GM19372 (cell line): ENCODE data around the gene MRPL22.
A peak's percentile ranks its signal among the peaks of the same experiment; 100 is the strongest.
"Not testable (repeated sequence)": the region's sequence is repeated elsewhere in the genome, so short reads cannot be mapped to it uniquely, and the experiment has no call there.

Experiments
- ATAC-seq: cut with Tn5 transposase; IDR thresholded peaks from one replicate; pipeline ENCODE4 v1.9.1; 2021; ENCODE audit warnings: mild to moderate bottlenecking, low read depth, moderate library complexity; ENCODE audit not compliant: unreplicated experiment

MRPL22 gene

GRCh38 chr5:154986151-154986550, 45.3 kb downstream of the MRPL22 start:
- ATAC-seq: no peak

- ATAC-seq: no peak
Measured at GRCh38 chr5:154989626-154990025, 48.8 kb downstream of the MRPL22 start.

- ATAC-seq: no peak
Measured at GRCh38 chr5:154993461-154993860, 52.6 kb downstream of the MRPL22 start.

- ATAC-seq: no peak
Measured at GRCh38 chr5:154995679-154996078, 54.8 kb downstream of the MRPL22 start.

- ATAC-seq: no peak
Measured at GRCh38 chr5:154997746-154998145, 56.9 kb downstream of the MRPL22 start.

- ATAC-seq: peak; percentile 72
Measured at GRCh38 chr5:154999865-155000264, 59.0 kb downstream of the MRPL22 start.

- ATAC-seq: no peak
Measured at GRCh38 chr5:155001523-155001922, 60.6 kb downstream of the MRPL22 start.

GRCh38 chr5:155002722-155003121, 61.8 kb downstream of the MRPL22 start:
- ATAC-seq: not testable (repeated sequence)

- no peak for ATAC-seq
Measured at GRCh38 chr5:155004138-155004744, 63.4 kb downstream of the MRPL22 start.

GRCh38 chr5:155006265-155006664, 65.4 kb downstream of the MRPL22 start:
- ATAC-seq: not testable (repeated sequence)

- no peak for ATAC-seq
Measured at GRCh38 chr5:155008669-155009068, 67.8 kb downstream of the MRPL22 start.

GRCh38 chr5:155010881-155011280, 70.0 kb downstream of the MRPL22 start:
- no peak for ATAC-seq

GRCh38 chr5:155013526-155013925, 72.7 kb downstream of the MRPL22 start, which contains the start of gene KIF4B:
Gene KIF4B (plus strand): TSS chr5:155013755. CDS start chr5:155013860, 105 bp downstream.
- ATAC-seq: no peak

- ATAC-seq: no peak
Measured at GRCh38 chr5:155015239-155015638, 74.4 kb downstream of the MRPL22 start.

GRCh38 chr5:155017610-155018009, 76.7 kb downstream of the MRPL22 start:
- peak; percentile 93 for ATAC-seq
